GM19043 (cell line): ENCODE data around the gene TBC1D4.
"Not testable (repeated sequence)": the region's sequence is repeated elsewhere in the genome, so short reads cannot be mapped to it uniquely, and the experiment has no call there.

Experiments
- ATAC-seq: cut with Tn5 transposase; IDR thresholded peaks from one replicate; pipeline ENCODE4 v1.9.1; 2021; ENCODE audit warnings: low read depth; ENCODE audit not compliant: unreplicated experiment

The TBC1D4 gene

DNA sequence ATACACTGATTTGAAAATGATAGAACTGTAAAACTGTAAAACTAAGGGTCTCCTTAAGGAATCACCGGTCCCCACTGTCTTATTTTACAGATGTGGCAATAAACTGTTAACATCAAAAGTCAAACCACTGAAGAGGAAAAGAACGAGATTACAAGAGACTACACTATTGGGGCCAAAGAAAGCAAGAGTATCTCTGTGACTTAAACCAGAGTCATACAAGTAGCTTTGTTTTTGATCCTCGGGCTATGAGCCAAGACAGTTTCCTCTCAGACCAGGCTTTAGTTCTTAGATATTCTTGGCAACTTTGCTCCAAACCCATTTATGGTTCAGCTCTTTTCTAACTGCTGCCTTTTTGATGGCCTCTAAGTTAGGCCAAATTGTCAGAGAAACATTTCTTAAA, 113.8 kb downstream of the TBC1D4 start:
- ATAC-seq, result no peak

DNA sequence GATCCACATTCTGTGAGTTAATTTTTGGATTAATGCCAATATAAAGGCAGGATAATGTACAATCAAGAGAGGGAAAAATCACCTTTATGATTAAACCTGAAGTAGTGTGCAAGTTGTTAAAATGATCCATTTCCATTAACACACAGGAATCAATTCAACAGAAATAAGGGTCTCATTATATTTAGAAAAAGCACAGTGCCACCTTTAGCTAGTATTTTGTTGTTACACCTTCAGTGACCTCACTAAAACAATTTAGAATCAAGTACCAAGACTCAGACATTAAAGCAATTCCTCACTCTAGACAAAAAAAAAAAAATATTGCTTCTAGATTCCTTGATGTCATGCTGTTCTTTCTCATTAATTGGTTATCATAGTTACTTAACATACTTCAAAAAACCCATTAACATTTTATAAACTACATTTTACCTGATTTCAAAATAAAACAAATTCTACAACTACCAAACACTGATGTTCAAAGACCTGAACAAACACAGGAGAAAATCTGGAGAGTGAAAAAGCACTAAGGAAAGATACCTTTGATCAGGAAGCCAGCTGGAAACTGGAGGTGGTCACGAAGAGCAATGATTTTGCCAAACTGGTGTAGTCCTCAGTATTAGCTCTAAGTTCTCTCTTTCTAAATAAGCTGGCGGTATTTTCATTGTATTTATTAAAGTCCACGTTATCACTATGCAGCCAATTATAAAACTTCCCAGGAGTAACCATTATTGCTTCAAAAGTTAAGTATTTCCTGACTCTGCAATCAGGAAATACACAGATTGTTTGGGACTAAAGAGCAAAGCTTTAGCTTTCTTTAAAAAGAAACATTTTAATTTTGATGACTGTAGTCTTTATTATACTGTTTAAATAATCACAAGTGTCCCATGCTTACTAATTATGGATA, 115.3 kb downstream of the TBC1D4 start:
- ATAC-seq, result no peak

DNA sequence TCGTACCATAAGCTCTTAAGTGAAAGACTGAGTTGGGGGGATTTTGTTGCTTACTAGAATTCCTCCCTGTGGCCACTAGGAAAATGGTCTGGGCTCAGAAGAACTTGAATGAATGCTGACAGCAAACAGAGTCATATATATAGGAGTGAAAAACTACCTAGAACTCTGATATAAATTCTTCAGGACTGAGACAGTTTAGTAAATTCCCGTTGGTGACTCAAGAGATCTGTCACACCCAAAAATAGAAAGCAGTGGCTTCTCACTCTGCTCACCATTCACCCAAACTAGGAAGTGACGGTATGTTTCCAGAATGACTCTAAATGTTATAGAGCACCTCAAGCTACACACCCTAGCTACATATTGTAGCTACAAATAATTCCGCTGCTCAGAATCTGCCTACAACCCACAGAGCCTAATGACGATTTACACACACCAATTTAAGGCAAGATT, 116.2 kb downstream of the TBC1D4 start:
- ATAC-seq, result peak; percentile 85

DNA sequence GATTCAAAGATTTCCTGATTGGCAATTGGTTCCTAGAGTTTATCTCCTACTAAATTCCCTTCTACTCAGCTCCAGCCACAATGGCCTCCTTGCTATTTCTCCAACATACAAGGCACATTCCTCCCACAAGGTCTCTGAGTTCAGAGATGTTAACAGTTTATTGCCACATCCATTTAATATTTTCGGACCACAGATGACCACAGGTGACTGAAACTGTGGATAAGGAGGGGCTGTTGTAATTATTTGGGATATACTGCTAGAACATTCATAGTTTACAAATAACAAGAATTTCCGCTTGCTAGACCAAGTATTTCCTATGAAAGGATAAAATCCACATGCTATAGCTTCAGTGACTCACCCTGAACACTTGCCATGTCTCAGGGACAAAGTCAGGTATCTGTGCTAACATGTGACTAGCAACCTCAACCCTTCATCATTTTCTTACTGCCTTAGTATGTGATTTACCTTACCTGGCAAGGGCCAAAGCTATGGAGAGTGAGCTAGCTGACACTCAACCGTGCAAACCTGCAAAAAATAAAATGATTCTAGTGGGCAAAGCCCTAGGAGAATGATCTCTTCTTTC, 117.7 kb downstream of the TBC1D4 start:
- ATAC-seq, result no peak

DNA sequence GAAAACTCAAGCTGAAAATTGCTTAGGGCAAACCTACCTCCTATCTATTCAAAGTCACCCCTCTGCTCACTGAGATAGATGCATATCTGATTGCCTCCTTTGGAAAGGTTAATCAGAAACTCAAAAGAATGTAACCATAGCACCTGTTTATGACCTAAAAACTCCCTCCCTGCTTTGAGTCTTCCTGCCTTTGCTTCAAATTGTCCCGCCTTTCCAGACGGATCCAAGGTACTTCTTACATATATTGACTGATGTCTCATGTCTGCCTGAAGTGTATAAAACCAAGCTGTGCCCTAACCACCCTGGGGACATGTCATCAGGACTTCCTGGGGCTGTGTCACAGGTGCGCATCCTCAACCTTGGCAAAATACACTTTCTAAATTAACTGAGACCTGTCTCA, 118.6 kb downstream of the TBC1D4 start:
- no peak for ATAC-seq

DNA sequence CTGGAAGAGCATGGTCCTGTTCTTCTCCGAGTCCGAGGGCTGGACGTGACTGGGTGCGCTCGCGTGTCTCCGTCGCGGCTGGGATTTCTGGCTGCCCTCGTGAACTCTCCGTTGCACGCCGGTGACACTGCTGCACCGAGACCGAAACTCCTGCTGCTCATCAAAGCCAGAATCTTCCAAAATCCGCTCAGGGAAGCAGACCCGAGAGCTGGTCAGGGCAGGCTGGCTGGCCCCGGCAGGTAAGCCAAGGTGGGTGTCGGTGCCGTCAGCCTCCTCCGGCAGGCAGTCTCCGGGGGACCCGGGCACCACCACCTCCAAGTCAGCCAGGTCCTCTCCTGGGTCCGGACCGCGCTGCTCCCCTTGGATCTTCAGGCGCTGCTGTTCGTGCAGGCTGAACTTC, 119.9 kb downstream of the TBC1D4 start:
- ATAC-seq, result no peak

DNA sequence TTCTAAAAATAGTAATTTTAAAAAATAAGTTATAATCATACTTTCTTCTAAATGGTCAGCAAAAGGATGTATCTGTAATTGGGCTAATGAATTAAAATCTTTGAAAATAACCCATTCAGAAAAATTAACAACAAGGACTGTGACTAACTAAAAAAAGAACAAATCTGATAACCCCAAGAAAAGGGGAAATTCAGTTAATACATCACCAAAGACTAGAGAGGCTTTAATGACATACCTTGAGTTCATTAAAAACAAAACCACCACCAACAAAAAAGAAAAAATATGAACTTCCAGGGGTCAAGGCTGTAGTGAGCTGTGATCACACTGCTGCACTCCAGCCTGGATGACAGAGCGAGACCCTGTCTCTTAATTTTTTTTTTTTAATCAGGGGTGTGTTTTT, 121.8 kb downstream of the TBC1D4 start:
- ATAC-seq, result no peak

DNA sequence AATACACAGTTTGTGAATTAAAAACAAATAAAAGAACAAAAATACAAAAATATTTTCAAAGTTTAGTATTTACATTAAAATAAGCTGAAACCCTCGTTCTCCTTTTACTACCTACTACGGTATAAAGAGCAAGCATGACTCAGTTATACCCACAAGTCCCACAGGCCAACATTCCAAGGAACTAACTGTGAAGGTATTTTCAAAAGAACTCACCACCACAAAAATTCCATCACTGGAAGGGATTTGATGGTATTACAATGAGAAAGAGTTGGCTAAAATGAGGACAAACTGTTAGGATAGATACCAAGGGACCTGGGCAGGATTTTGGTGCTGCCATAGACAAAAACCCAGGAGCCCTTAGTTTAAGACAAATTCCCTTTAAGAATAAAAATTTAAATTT, 122.7 kb downstream of the TBC1D4 start:
- no peak for ATAC-seq

DNA sequence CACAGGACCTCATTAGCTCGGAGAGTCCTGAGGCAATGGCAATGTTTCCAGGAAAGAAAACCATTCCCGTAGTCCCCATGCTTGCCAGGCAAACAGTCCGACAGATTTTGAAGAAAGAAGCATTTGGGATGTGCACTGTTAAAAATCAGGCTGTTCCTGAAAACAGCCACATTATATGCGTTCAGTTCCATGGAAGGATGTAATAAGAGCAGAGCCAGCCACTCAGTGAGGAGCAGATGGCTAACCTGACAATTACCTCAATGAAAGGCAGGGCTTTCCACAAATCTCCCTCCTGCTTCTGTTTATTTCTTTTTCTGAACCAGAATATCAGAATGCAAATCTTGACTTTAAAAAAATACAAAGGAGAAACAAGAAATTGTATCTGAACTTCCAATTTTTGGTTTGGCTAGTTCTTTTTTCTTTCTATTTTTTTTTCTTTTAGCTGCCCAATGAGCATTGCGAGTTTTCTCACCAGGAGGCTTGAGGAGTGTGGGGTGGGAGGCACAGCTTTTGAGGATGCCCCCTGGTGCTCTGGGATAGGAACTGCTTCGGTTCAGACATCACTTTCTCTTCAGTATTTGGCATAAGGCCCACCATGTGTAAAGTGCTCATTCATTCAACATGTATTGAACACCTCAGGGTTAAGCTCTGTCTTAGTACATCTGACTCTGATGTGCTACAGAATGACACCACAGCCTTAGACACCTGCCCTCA, 124.2 kb downstream of the TBC1D4 start:
- peak; percentile 83 for ATAC-seq

DNA sequence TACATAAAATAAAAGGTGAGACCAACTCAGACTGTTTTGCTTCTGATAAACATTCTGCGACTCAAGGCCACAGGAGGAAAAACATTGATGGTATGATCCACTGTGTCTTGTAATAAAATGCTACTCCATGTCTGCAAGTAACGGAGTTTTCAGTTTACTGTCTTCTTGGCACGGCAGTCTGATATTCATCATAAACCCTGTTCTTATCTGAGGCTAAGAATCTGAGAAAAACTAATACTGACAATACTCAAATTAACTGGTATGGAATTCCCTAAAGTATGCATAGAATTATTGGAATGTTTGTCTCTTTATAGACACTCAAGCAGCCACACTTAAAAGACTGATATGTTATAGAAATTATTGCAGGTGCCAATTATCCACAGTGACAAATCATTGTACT, 125.5 kb downstream of the TBC1D4 start:
- no peak for ATAC-seq

DNA sequence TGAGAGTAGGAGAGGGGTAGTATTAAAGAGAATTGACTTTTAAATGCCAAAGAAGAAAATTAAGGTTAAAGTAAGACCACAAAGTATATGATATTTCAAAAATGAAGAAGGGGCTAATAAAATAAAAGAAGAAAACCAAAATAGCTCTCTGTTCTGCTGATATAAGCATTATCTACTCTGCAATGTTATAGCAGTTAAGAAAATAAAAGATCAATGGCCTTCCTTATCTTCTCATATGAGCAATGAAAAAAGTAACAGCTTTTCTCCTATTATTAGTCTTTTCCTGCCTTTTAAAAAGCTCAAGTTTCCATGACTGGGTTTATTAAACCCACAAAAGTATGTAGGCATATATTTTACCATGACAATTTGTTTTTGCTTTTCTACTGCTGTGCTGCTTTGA, 126.4 kb downstream of the TBC1D4 start:
- ATAC-seq, result no peak

DNA sequence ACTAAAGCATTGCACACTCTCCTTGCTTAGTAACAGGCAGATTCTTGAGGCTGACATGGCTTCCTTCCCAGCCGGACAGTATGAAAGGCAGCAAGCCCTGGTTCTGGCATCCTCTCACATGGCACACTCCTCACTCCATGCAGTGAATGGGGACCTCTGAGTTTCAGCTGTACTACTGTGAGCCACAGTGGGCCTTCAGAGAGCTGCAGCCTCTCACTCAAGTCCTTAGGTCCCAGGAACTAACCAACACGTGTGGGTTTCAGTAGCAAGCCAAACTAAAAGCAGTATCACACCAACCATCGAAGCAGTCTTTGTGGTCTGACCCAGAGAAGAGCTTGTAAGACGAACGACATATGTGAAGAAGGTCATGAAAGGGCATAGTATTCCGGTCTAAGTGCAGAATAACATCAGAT, 128.2 kb downstream of the TBC1D4 start:
- peak; percentile 51 for ATAC-seq

DNA sequence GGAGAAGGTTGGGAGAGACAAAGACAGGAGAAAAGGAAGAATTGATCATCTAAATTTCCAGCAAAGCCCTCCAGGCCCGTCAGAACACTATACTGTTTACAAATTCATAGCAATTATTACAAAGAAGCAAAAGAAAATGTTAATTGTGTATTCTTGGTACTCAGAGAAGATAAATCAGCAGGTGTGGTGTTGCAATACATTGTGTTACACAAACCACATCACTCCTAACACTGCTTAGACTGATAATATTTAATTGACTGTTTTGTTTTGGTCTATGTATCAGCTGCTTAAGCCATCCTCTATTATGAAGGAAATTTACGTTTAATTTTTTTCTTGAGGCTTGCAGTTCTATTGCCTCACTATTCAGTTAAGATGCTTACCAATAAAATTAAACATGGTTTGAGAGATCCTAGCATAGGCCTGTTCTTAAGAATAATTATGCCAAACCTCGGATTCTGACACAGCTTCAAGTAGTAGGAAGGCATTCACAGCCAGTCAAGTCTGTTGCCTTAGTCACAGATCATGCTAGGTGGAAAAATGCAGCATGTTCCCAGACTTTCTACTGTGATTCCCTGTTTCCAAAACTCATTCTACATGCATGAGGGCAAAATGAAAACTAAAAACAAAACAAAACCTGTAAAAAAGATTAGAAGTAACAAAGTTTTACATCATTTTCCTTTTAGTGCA, 129.2 kb downstream of the TBC1D4 start:
- ATAC-seq, result no peak

DNA sequence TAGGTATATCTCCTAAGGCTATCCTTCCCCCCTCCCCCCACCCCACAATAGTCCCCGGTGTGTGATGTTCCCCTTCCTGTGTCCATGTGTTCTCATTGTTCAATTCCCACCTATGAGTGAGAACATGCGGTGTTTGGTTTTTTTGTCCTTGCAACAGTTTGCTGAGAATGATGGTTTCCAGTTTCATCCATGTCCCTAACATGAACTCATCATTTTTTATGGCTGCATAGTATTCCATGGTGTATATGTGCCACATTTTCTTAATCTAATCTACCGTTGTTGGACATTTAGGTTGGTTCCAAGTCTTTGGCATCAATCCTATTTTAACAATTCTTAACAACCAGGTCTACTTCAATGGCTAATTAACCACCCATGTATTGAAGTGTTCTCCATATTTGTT, 130.4 kb downstream of the TBC1D4 start:
- ATAC-seq, result not testable (repeated sequence)

DNA sequence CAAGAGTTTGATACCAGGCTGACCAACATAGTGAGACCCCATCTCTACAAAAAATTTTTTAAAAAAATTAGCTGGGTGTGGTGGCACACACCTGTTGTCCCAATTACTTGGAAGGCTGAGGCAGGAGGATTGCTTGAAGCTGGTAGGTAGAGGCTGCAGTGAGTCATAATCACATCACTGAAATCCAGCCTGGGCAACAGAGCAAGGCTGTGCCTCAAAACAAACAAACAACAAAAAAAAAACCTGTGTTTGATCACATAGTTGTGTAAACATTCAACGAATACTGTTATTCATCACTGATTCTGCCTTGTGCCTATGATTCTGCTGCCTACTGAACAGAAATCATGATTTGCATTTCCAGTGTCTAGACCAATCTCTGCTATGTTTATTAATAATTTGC, 134.0 kb downstream of the TBC1D4 start:
- no peak for ATAC-seq

DNA sequence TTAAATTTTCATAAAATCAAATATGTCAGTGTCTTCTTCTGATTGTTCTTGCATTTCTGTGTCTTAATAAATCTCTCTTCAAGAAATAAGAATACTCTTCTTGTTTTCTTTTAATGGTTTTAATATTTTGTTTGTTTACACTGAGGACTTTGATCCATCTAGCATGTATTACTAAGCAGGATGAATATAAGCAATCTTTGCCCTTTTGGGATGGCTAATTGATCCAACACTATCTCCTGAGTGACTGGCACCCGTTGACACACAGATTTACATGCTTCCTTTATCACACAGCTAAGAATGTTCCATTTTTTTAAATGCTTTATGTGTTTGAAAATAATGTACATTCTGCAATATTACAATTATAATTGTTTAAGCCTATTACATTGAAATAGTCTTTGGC, 134.5 kb downstream of the TBC1D4 start:
- no peak for ATAC-seq

DNA sequence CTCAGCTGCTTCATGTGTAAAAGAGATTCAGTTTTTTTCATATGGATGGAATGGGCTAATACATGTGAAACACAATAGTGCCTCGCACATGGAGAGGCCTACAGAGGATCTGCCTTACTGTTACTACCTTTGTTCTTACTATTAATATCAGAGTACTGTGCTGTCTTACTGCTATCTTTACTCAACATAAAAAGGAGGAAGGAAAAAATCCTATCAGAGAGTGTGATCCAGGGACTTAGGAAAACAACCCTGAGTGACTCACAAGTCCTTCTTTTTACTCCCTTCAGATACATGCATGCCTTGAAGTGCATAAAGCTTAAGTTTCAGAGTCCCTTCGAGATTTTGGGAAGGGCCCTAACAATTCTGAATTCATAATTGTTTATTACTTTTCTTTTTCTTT, 136.8 kb downstream of the TBC1D4 start:
- no peak for ATAC-seq

DNA sequence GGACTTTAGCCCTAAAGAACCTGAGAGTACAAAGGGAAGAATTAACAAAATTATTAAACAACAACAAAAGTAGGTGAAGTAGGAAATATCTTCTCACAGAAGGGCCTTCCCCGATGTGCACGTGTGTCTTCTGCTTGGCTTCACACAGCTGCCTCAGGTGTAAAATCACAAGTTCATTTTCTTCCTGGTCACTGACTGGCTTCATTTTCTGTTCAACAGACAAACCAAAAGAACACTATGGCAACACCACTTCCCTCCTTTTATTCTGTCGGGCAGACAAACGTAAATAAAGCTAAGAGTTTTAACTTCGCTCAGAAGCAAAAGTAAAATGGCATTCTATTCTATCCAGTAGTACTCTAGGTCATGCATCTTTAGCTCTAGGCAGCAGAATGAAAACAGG, 140.9 kb downstream of the TBC1D4 start:
- ATAC-seq, result peak; percentile 98

DNA sequence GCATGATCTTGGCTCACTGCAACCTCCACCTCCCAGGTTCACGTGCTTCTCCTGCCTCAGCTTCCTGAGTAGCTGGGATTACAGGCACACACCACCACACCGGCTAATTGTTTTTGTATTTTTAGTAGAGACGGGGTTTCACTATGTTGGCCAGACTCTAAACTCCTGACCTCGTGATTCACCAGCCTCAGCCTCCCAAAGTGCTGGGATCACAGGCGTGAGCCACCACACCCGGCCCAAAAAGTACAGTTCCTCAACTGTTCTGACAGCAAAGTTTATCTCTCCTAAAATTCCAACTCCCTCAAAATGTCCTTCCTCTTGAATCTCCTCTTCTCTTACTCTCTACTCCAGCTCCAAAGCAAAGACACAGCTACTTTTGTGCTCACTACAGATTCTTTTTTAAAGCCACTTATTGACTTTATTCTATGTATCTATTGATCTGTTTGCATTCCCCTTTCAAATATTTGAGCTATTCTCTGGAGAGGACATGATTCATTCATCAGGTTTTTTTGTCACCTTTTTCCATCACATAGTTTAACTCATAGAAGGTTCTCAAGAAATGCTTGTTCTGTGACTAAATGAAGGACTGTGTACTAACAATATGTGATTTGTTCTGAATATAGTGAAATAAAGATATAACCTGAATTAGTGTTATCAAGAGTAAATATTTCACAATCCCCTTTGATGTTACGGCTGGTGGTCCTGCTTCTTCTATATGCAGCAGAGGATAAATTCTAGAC, 142.2 kb downstream of the TBC1D4 start:
- no peak for ATAC-seq
